HG02642 (cell line): Measurements from ENCODE around the gene CEP41.

ENCODE experiments used
- ATAC-seq: cut with Tn5 transposase; IDR thresholded peaks from one replicate; pipeline ENCODE4 v1.9.1; 2021; ENCODE audit warnings: mild to moderate bottlenecking; ENCODE audit not compliant: unreplicated experiment, poor library complexity

The CEP41 gene

DNA sequence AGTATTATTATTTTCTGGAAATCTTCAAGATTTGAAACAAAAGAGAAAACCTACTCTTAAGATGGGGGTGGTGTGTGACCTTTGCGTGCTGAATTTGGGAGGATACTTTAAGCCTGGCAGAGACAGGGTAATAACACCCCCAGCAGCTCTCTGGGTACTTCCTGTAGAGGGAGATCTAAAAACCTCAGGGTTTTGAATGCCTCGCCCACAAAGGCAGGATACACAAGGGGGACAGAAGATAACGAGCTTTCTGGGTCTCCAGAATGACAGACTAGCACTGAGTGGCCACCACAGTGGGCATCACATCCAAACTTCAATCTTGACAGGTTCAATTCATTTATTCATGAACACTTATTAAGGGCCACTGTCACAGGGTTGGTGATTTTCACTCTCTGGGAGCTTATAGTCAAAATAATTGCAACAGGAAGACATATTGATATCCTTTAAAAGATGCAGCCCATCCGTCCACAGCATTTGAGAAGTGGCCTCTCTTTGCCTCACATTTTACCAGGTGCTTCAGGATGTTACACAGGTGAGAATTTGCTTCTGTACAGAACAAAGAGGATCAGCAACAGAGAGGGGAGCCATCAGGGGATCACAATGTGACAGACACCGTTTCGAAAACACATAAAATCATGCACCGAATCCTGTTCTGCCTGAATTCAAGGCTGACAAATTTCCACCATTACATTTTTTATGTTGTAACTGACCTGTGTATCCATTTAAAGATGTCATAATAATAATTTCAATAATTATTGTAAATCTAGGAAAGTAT is 46.2 kb downstream of the CEP41 start:
- ATAC-seq = no peak

DNA sequence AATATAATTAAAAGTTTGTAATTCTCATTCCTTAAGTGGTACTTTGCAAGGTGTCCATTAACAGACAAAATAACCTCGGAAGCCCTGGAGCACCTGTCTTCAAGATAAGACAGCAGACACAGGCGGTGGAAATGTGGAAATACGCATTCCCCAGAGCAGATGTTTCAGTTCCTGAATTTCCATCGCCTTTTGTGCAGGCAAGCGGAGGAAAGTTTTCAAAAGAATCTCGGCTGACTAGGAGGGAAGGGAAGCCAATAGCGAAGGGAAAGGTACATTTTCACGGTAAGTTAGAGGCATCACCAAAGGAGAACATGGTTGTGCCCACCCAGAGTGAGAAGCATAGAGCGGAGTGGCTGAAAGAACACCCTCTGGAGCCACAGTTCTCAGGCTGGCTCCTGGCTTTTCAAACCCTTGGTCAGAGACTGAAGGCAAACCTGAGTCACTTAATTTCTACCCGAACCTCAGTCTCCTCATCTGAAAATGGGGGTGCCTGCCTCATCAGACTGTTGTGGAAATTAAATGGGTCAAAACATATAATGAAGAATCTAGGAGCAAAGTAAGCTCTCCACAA is 46.9 kb downstream of the CEP41 start:
- ATAC-seq = no peak

DNA sequence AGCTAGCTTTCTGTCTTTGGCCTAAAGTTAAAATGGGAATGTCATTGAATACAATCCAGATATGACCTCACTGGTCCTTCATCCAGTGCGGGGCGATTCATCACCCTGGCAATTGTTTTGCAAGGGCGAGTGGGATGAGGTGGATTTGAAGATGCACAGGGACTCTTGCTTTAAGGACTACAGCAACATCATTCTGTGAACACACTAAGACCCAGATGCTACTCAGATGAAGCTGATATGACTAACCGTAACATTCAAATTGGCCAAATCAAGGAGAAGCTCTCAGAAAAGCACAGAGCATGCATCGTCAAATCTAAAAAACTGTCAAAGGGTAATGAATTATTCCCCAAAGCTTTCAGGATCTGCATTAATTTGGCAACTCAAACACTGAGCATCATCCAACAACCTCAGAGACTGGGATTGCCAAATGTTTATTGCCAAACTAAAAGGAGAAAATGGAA is 47.7 kb downstream of the CEP41 start:
- no peak for ATAC-seq

DNA sequence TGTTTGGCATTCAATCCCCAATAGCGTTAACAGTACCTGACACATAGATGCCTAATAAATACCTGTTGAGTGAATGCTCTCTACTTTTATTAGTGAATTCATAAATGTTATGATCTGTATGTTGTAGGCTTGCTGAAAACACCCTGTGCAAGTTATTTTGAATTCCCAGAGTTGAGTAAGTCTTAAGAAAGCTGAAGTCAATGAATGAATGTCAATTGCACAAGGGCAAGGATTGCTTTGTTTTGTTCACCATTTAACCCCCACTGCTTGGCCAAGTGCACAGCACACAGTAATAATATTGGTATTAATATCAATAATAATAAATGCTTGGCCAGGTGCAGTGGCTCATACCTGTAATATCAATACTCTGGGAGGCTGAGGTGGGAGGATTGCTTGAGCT is 50.3 kb downstream of the CEP41 start:
- no peak for ATAC-seq

DNA sequence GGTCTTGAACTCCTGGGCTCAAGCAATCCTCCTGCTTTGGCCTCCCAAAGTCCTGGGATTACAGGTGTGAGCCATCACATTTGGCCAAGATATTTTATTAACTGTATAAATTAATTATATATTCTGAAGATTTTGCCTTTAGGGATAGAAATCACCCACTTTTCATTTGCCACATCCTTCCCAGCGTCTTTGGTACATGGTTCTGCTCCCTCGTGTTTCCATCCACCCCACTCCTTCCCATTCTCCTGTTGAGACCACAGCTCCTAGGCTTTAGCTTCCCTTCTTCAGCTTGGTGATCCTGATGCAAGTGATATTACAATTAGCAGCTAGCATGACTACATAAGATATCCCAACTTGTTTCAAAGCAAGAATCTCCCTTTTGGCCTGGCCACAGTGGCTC is 52.1 kb downstream of the CEP41 start:
- ATAC-seq = no peak

DNA sequence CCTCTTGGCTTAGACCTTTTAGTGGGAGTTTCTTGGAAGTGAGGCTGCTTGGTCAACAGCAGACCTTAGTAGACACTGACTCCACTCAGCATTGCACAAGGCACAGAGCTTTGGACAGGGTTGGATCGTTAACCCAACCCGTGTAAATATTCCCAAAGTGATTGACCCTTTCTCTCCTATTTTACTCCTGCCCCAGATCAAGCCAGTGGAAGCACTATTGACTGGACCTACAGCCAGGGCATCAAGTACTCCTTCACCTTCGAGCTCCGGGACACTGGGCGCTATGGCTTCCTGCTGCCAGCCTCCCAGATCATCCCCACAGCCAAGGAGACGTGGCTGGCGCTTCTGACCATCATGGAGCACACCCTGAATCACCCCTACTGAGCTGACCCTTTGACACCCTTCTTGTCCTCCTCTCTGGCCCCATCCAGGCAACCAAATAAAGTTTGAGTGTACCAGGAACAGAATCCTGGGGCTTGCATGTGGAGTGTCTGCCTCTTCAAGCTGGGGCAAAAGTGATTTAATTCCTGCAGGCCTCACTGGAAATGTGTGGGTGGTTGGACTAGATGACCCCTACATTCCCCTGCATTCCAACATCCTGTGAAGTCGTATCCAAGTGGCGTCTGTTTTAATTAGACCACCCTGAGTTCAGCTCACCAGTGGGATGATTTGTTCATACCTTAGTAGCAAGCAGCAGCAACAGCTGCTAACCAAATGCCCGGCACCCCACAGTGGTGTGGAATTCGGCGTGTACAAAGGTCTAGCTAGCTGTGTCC is 53.0 kb downstream of the CEP41 start:
- ATAC-seq = no peak

DNA sequence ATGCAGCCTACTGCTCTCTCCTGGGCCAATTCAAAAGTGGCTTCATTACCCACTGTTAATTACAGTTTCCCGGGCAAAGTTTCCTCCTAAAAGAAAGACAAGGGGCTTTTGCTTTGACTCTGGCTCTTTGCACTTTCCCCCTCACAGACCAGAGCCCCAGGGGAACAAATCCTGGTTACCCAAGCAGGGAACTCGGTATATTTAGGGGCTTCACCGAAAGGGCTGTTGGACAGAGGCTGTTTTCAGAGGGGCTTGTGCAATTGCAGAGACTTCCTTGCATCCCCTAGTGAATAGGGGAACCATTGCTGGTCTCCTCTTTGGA is 53.5 kb downstream of the CEP41 start:
- ATAC-seq = no peak

DNA sequence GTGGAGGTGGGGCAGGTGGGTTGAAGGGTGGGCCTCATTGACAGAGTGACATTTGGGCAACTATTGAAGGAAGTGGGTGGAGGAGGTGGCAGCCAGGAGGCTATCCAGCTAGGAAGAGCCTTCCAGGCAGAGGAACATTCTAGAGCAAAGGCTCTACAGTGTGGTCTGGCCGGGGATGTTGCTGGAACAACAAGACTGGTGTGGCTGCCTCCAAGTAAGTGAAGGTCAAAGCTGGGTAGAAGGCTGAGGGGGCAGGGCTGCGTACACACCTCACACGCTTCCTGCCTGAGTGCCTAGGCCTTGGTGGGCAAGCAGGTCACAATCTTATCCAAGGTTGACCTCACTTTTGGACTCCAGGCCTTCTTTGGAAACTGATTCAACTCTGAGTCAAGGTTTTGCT is 53.9 kb downstream of the CEP41 start:
- no peak for ATAC-seq

DNA sequence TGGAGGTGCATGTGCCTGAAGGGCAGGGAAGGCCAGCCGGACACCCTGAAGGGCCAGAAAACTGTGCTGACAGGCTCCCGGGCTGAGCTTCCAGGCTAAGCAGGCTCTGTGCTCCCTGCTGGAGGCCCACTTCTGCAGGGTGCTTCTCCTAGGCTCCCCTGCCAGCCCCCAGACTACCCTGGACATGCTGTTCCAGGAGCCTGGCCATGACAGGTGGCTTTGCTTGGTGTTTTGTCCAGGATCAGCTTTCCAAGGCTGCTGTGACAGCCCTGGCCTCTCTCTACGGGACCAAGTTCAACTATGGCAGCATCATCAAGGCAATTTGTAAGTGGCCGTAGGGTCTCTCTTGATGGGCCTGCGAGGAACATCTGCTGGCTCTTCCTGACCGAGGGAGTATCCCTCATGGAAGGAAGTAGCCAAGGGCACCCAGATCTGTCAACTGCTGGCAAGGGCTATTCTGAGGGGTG is 55.2 kb downstream of the CEP41 start:
- ATAC-seq = no peak

DNA sequence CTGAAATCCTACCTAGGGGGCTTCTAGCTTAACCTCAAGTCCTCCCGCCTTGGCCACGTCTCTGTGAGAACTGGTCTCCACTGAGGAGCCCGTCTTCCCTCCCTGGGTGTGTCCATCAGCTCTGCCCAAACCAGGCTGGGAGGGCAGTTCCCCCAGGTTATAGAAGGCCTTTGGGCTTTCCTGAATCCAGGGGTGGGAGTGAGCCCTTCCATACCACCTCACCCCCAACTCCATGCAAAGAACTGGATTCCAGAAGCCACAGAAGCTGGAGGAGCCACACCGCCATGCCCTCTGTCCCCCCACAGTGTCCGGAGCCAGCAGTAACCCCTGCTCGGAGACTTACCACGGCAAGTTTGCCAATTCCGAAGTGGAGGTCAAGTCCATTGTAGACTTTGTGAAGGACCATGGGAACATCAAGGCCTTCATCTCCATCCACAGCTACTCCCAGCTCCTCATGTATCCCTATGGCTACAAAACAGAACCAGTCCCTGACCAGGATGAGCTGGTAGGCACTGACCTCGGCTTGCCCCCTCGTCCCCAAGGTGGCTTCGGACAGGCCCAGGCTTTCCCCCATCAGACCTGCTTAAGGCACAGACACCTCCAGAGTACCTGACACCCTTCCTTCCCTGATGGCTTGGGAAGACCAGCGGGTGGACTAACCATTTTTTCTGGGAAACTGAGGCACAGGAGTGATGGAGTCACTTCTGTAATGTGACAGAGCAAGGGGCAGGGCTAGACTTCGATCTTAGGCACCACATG is 55.8 kb downstream of the CEP41 start:
- no peak for ATAC-seq

DNA sequence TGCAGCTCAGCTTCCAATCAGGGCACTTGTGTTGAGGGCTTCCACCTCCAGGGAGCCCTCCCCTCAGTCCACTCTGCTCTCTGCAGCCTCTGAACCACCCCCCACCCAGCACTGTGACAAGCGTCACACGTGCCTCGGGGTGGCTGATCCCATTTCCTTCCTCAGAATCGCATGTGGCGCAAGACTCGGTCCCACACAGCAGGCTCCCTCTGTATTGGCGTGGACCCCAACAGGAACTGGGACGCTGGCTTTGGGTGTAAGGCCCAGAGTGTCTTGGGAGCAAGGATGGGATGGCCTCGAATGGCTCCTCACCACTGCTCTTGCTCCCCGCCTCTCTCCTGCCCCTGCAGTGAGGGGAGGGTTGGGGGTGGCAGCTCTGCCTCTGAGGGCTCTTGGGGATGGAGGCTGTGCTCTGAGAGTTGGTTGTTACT is 56.4 kb downstream of the CEP41 start:
- no peak for ATAC-seq

DNA sequence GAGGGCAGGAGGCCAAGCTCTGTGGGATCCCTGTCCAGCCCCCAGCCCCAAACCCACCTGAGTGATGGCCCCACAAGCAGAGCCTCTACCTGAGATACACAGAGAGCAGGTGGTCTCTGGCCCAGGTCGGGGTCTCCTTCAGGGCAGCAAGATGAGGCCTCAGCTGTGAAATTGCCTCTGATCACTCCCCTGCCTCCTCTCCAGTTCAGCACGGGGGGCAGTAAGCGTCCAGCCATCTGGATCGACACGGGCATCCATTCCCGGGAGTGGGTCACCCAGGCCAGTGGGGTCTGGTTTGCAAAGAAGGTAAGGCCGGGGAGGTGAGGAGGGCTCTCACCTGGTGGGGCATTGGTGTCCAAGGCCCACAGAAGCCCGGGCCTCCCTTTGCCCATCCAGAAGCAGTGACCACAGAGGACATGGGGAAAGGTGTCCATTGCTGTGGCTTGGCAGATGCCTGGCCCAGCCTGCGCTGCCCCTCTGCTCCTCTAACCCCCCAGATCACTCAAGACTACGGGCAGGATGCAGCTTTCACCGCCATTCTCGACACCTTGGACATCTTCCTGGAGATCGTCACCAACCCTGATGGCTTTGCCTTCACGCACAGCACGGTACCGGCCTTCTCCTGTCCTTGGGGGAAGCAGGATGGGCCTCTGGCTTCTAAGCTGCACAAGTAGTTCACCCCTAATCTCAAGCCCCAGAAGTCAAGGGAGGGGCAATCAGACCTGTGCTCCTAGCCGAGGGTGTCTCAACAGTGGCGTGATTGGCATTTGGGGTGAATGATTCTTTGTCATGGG is 57.4 kb downstream of the CEP41 start:
- no peak for ATAC-seq

DNA sequence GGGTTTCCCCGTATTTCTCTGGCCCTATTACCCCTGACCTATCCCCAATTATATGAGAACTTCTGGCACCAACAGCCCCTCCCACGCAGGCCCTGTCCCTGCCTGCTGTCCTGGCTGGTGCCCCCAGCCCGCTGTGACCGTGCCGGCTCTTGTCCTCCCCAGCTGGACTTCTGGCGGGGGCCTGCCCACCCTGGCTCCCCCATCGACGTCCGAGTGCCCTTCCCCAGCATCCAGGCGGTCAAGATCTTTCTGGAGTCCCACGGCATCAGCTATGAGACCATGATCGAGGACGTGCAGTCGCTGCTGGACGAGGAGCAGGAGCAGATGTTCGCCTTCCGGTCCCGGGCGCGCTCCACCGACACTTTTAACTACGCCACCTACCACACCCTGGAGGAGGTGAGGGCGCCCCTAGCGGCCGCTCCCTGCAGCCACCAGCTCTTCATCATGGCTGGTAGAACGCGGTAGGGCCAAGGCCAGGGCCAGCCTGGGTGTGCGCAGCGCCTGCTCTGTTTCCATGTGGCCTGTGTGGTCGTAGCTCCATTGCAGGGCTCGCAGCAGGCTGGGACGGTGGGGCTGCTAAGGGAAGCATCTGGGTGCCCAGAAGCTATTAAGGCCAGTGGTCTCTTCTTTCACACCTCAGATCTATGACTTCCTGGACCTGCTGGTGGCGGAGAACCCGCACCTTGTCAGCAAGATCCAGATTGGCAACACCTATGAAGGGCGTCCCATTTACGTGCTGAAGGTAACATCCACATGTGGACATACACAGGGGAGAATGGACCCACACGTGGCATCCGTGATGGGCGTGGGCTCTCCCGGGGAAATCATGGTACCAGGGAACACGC is 59.1 kb downstream of the CEP41 start:
- no peak for ATAC-seq

DNA sequence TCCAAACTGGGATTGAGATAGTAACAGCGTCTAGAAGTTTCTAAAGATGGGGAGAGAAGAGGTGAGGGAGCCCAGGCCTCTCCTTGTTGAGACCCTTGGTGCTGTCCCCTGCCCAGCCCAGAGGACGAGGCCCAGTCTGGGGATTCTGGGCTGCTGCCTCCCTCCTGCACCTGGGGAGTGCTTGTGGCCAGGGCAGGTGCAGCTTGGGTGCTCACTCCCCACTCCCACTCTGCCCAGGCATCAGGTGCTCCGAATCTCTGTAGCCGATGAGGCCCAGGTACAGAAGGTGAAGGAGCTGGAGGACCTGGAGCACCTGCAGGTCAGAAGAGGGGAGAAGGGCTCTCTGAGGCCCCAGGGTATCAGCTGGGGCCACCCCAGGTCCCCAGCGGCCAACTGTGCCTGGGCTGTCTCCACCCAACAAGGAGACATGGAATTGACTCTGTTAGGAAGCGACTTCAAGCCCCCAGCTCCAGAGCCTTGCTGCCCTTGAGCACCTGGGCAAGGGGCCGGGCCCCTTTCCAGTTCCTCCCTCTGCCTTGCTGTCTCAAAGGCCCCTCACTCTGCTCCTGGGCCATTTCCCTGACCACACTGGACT is 59.9 kb downstream of the CEP41 start:
- ATAC-seq = no peak

DNA sequence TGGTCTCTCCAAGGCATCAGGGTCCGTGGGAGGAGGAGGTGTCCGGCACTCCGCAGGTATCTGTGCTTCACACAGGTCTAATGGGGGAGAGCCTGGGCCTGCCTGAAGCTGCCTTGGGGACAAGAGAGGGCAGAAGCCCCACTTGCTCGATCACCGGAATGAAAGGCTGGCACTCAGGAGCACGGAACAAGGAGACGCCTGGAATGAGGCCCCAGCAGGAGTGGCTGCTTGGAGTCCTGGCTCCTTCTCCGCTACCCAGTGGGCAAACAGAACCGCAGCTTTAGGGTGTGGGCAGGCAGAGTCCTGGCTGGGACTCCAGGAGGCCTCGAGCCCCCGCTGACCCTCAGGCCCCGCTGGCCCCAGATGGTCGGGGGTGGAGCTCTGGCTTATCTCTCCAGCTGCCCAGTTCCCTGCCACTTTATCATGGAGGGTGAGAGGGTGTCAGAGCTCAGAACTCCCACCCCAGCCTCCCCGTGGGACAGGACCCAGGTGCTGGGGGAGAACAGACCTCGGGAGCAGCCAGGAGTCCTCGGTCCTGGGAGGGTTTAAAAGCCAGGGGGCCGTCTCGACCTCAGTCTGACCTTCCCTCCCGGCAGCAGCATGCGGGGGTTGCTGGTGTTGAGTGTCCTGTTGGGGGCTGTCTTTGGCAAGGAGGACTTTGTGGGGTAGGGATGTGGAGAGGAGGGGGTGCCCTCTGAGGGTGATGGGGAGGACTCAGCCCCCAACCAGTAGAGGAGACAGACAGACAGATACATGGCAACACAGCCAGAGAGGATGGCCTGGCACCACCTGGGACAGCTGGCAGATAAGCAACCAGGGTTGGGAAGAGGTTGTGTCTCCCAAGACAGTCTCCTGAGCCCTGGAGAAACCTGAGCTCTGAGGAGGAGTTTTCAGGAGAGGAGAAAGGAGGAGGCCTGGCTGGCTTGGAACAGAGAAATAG is 60.6 kb downstream of the CEP41 start, which contains the start of gene CPA1:
CPA1 (plus strand) TSS at position 574 of the 940 bp plus-strand sequence; CDS start at position 601, 27 bp downstream.
- no peak for ATAC-seq

DNA sequence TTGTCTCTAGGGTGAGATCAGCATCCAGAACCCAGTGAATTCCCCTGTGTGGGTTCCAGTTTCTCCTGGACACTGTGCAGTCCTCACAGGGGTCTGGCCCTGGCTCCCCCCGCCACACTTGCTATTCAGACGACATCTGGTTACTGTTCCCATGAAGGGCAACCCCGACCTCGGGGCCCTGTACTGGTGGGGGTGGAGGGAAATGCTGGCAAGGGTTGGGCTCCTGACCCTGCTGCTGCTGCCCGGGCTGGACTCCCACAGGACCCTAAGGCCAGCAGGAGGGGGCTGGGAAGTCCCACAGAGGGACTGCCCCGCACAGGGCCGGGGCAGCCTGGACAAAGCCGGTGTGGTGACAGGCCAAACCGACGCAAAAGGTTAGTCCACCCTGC is 61.3 kb downstream of the CEP41 start:
- no peak for ATAC-seq

DNA sequence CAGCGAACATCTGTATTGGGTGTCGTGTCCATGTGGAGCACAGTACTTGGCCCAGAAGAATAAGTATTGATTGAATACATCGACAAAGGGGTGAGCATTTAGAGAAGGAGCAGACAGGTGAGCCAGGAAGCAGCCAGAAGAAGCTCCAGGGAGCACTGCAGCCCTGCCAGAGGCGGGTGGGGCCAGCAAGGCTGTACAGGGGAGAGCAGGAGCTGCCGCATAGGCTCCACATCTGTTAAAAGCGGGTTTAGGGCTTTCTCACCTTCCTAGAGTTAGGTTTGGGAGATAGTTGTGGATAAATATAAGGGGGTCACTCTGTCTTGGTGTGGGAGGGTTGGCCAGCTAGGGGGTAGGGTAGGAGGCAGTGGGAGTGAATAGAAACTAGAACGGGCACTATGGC is 61.8 kb downstream of the CEP41 start:
- no peak for ATAC-seq
